K562 (cell line): ENCODE results near the gene DSG2. TPM values are rescaled to one million over a fixed set of nuclear protein-coding genes. Genes with fewer than 3 reads are reported as not detected.

Experiments used
- ATAC-seq: fragments of 200-7000 bp; cut with Tn5 transposase; 3 replicates; pipeline ENCODE4 v1.9.1; 2020; ENCODE audit warnings: moderate library complexity
- BruUV-seq: library from RNA; stranded (reverse); fragments of 400-500 nt; replicated peaks from 2 replicates; lab custom pipeline; 2021; lab: Mats Ljungman, UMichigan
- CTCF ChIA-PET: fragments of 300-600 bp; formaldehyde crosslinking; extraction: SDS; loops from one replicate; lab custom pipeline; 2021; ENCODE audit warnings: low intra/inter-chr PET ratio; lab: Yijun Ruan, JAX
- POLR2A ChIA-PET: fragments of 300-600, 350-650 bp; sonication (Branson Sonifier 250); formaldehyde crosslinking; extraction: SDS; loops from one replicate; lab custom pipeline; 2021; ENCODE audit warnings: antibody characterized with exemption, inconsistent platforms; lab: Yijun Ruan, JAX
- DNase-seq, 4 experiments: peaks; one replicate each; pipeline versions ENCODE4 v3.0.0 to v3.0.0-alpha.2; 2011 to 2018; ENCODE audit warnings: low spot score in 3 of 4, mixed read lengths in 3 of 4; ENCODE audit errors: extremely low read depth in 1 of 4
- FAIRE-seq: peaks from 2 replicates; lab custom pipeline; 2011; peaks lifted over from hg19 to GRCh38; lab: Jason Lieb, UNC
- H2AFZ ChIP-seq: 2 replicates; pipeline ENCODE4 v1.6.0; 2011; ENCODE audit warnings: low read depth, low read length, control low read depth, inconsistent platforms
- H3K27ac ChIP-seq: fragments of 200-600 bp; 3 replicates; pipeline ENCODE4 v1.8.0; 2011; ENCODE audit warnings: low read depth, mild to moderate bottlenecking, control low read depth, inconsistent platforms, low read length, moderate library complexity, mixed read lengths; ENCODE audit errors: extremely low read depth
- H3K27me3 ChIP-seq, 2 experiments: fragments of 300-600 bp in 1 of 2; 2 replicates in 1 of 2; 3 replicates in 1 of 2; pipeline versions ENCODE4 v1.6.0 to v1.8.0; 2011; ENCODE audit warnings: inconsistent platforms in 2 of 2, low read length in 2 of 2, mild to moderate bottlenecking in 1 of 2, mixed read lengths in 1 of 2, moderate library complexity in 1 of 2; ENCODE audit not compliant: control insufficient read depth in 2 of 2, insufficient read depth in 2 of 2
- H3K36me3 ChIP-seq: fragments of 300-600 bp; 3 replicates; pipeline ENCODE4 v1.8.0; 2011; ENCODE audit warnings: mild to moderate bottlenecking, low read length, inconsistent platforms; ENCODE audit not compliant: control insufficient read depth, insufficient read depth
- H3K4me1 ChIP-seq, 2 experiments: fragments of 200-600 bp in 1 of 2; replicated peaks in 1 of 2; 2 replicates in 1 of 2; 3 replicates in 1 of 2; pipeline versions ENCODE4 v1.5.1 to v1.8.0; 2011; ENCODE audit warnings: inconsistent platforms in 2 of 2, low read length in 2 of 2, mild to moderate bottlenecking in 1 of 2, mixed read lengths in 1 of 2, moderate library complexity in 1 of 2; ENCODE audit not compliant: control insufficient read depth in 2 of 2, insufficient read depth in 2 of 2
- H3K4me2 ChIP-seq: 2 replicates; pipeline ENCODE4 v1.6.1; 2011; ENCODE audit warnings: low read length, control low read depth, inconsistent platforms, mixed read lengths; ENCODE audit not compliant: insufficient read depth
- H3K4me3 ChIP-seq: fragments of 200-600 bp; sonication (generic), shearing (Covaris generic); 2 replicates; pipeline ENCODE4 v1.5.1; 2016; ENCODE audit warnings: control low read depth, inconsistent platforms
- H3K79me2 ChIP-seq: fragments of 200-600 bp; 3 replicates; pipeline ENCODE4 v1.8.0; 2011; ENCODE audit warnings: low read length, inconsistent platforms; ENCODE audit not compliant: control insufficient read depth, insufficient read depth
- H3K9ac ChIP-seq, 2 experiments: 2 replicates each; pipeline versions ENCODE4 v1.6.0 to v1.6.1; 2011; ENCODE audit warnings: low read depth in 2 of 2, low read length in 2 of 2, control low read depth in 1 of 2, inconsistent platforms in 1 of 2, mild to moderate bottlenecking in 1 of 2, mixed read lengths in 1 of 2; ENCODE audit not compliant: insufficient read depth in 1 of 2
- H3K9me1 ChIP-seq: one replicate; pipeline ENCODE4 v1.6.0; 2011; ENCODE audit warnings: inconsistent platforms, mild to moderate bottlenecking, low read length, moderate library complexity; ENCODE audit not compliant: control insufficient read depth, insufficient read depth
- H3K9me3 ChIP-seq: replicated peaks from 2 replicates; pipeline ENCODE4 v1.5.1; 2011; ENCODE audit warnings: low read depth, low read length, inconsistent platforms; ENCODE audit not compliant: control insufficient read depth, insufficient read depth
- H4K20me1 ChIP-seq: replicated peaks from 2 replicates; pipeline ENCODE4 v1.6.1; 2011; ENCODE audit warnings: low read length, inconsistent platforms, mixed read lengths; ENCODE audit not compliant: control insufficient read depth, insufficient read depth
- CHD1 ChIP-seq: fragments of 200-600 bp; sonication (generic); IDR thresholded peaks from one replicate; pipeline ENCODE4 v1.6.1; 2012; ENCODE audit warnings: mild to moderate bottlenecking, moderate library complexity, low read length, inconsistent platforms
- RBM34 ChIP-seq: fragments of 200-400 bp; formaldehyde crosslinking; IDR thresholded peaks from 2 replicates; pipeline ENCODE4 v1.6.1; 2018; ENCODE audit warnings: low read length, borderline replicate concordance; ENCODE audit not compliant: insufficient read depth
- TRIM24 ChIP-seq, 2 experiments: fragments of 450-650 bp; IDR thresholded peaks; 2 replicates each; pipeline ENCODE4 v1.6.1; 2016
- ZNF134 ChIP-seq: fragments of 250-450 bp; sonication (Bioruptor Pico); conservative IDR thresholded peaks from 2 replicates; pipeline ENCODE4 v1.4.0; 2020
- ZNF316 ChIP-seq: fragments of 450-650 bp; IDR thresholded peaks from 2 replicates; pipeline ENCODE4 v1.6.1; 2016
- WGBS: fragments of 100-300 bp; shearing (Covaris generic); methylation state at CpG from one replicate; pipeline ENCODE4 v1.1.6; 2016; ENCODE audit warnings: low coverage, mixed read lengths; ENCODE audit not compliant: insufficient coverage; ENCODE audit errors: missing lambda C conversion rate; 5-methylcytosine and 5-hydroxymethylcytosine counted together
- in situ Hi-C: fragments of 300-500 bp; cut with MboI; formaldehyde crosslinking; loops from 4 replicates; pipeline ENCODE4 v1.15.0; 2018; ENCODE audit warnings: inconsistent platforms, mixed read lengths
- intact Hi-C: fragments of 100-400 bp; cut with micrococcal nuclease; formaldehyde crosslinking; loops from 2 replicates; pipeline ENCODE4 v1.14.2; 2022
- polyA plus RNA-seq, 8 experiments: library from polyadenylated mRNA; depleted of rRNA in 4 of 8; stranded (reverse) in 5 of 8; unstranded in 3 of 8; fragments of >200 nt; fragmentation: Nextera tagmentation in 2 of 8; fragmentation: Illumina TruSeq in 1 of 8; extraction: Ambion mirVana in 2 of 8; extraction: Trizol in 1 of 8; gene quantifications; 2 replicates each; pipeline versions ENCODE4 v1.2.1 to v1.2.3, GENCODE V29; 2011 to 2014; ENCODE audit warnings: inconsistent platforms in 1 of 8, missing spikeins in 1 of 8
- total RNA-seq, 7 experiments: library from RNA; depleted of rRNA in 6 of 7; stranded (reverse); fragments of >200 nt in 6 of 7; fragmentation: Illumina TruSeq in 2 of 7; extraction: Trizol in 2 of 7; gene quantifications; 2 replicates each; pipeline versions ENCODE4 v1.2.1 to v1.2.3, GENCODE V29; 2011 to 2021; ENCODE audit warnings: low replicate concordance in 1 of 7

DSG2 gene
- total and polyA plus RNA-seq, 9 of the 15 experiments (the other 6 are each of a cell fraction or from before 2014, with no cell fraction given): 16.9 to 68.6 (median 41.3) TPM

GRCh38 chr18:31503011-31503410 is 5.0 kb downstream of the DSG2 start:
- 78% methylated on average over 4 of the region's 4 CpGs for WGBS
- no peak for FAIRE-seq
- Histone ChIP-seq H3K36me3 (peaks cover 9% of the 10 kb centered on the region; the same call in 2 of the 3 replicates), H3K27ac (no peak overlapping the region), H3K4me1 (peaks cover 4 to 24% of the 10 kb centered on the region in 2 experiments), H3K27me3 (no peaks in the 10 kb centered on the region), H3K9me3 (0 out of 2 replicates have a peak, but pooled peaks cover 2% of the 10 kb centered on the region), H3K4me3 (no peak overlapping the region), H3K9me1 (no peaks in the 10 kb centered on the region), H4K20me1 (no peaks in the 10 kb centered on the region; the same call in 1 of the 2 replicates), H3K79me2 (peaks cover 76% of the 10 kb centered on the region), H3K4me2 (no peak overlapping the region), H3K9ac (no peak overlapping the region), H2AFZ (no peak overlapping the region)
- no TSS peak for BruUV-seq
- no peak for ATAC-seq
- TF ChIP-seq TRIM24 (IDR thresholded peaks at IDR 0.05): peak in 1 of 2 experiments; percentile 29; a peak in 1 of 4 replicates
- peak; percentile 71 for TF ChIP-seq ZNF316
- TF ChIP-seq CHD1: no peak
- intact Hi-C loops (no loop called here), in situ Hi-C loops (no loop called here)
- DNase-seq: no peak
- CTCF ChIA-PET: no interaction called here
- POLR2A ChIA-PET: interaction anchor here (0.5 to 0.8 kb wide), 3 partner anchors 9 to 527 kb away, joined by 3 read pairs; no protein-coding TSS in a partner anchor

DNA sequence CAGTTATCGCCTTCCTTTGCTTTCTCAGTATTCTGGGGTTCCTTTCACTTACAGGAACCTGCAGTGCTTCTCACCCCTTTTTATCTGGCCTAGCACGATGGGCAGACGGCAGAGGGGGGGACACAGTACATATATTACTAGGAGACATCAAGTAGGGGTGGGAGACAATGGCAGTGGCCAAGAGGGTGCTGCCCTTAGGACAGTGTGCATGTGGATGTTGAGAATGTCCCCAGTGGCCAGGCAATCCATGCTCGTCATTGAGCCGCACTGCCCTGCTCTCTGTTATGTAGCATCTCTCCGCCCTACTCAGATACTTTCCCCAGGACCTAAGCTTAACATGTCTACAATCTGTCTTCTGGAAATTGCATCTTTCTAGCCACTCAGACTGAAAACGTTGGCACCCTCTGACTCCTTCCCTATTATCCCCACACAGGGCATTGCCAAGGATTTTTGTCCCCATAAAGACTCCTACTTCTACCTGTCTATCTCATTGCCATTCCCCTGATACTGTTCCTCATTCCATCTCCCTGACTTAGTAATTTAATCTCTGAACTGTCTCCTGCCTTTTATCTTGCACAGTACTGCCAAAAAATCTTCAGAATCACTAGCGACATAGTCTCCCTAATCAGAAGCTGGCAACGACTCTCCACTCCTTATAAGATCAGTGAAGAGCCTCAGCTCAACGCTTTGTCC is 6.6 kb downstream of the DSG2 start:
- H3K79me2 ChIP-seq: peaks cover 73% of the 10 kb centered on the region
- H3K4me1 ChIP-seq: peaks cover 0 to 20% of the 10 kb centered on the region in 2 experiments; a peak in 4 of 5 replicates
- intact Hi-C loops (loop anchor here (5.0 kb wide), 1 partner anchor 82 kb away; no protein-coding TSS in a partner anchor), in situ Hi-C loops (no loop called here)
- BruUV-seq: no TSS peak
- POLR2A ChIA-PET: interaction anchor here (0.6 kb wide), 1 partner anchor 23 kb away, joined by 3 read pairs; no protein-coding TSS in a partner anchor
- 46% methylated on average over 10 of the region's 10 CpGs for WGBS
- H3K4me3 ChIP-seq: no peak overlapping the region
- CTCF ChIA-PET: no interaction called here
- no peak overlapping the region for H3K27ac ChIP-seq
- H3K9ac ChIP-seq: no peak overlapping the region
- FAIRE-seq (no peak), DNase-seq (no peak), ATAC-seq (peak; percentile 66)
- H3K4me2 ChIP-seq: no peak overlapping the region
- no peaks in the 10 kb centered on the region; the same call in 1 of the 2 replicates for H4K20me1 ChIP-seq
- H3K27me3 ChIP-seq: no peaks in the 10 kb centered on the region
- no peak overlapping the region for H2AFZ ChIP-seq
- H3K9me1 ChIP-seq: no peaks in the 10 kb centered on the region
- peaks cover 9% of the 10 kb centered on the region; the same call in 2 of the 3 replicates for H3K36me3 ChIP-seq
- TF ChIP-seq RBM34 (no peak), ZNF134 (0 out of 2 replicates have a peak, but pooled peaks have one; percentile 16)
- TF ChIP-seq, all 486 proteins: peak for 1
- 0 out of 2 replicates have a peak, but pooled peaks cover 2% of the 10 kb centered on the region for H3K9me3 ChIP-seq
